Tibial artery (tissue), 4 donors: ENCODE data around the gene CD300LG.
A peak's percentile ranks its signal among the peaks of the same experiment; 100 is the strongest.
"Not testable (repeated sequence)": the region's sequence is repeated elsewhere in the genome, so short reads cannot be mapped to it uniquely, and the experiment has no call there.

Experiments used
- DNase-seq, 2 donors: peaks; one replicate each; pipeline ENCODE4 v3.0.0-alpha.2; 2019
- H3K27ac ChIP-seq, 2 donors: fragments of 200-600 bp; sonication (generic) in 1 of 2; 1 replicate in 1 of 2; 2 replicates in 1 of 2; pipeline ENCODE4 v1.5.1; 2018 to 2019; ENCODE audit warnings: mild to moderate bottlenecking in 1 of 2
- H3K27me3 ChIP-seq, 2 donors: fragments of 200-600 bp; sonication (generic) in 1 of 2; one replicate each; pipeline versions ENCODE4 v1.5.1 to v1.6.0; 2016 to 2019
- H3K36me3 ChIP-seq, 3 donors: fragments of 200-600 bp; sonication (generic) in 2 of 3; one replicate each; pipeline ENCODE4 v1.5.1; 2016 to 2019; ENCODE audit warnings: mild to moderate bottlenecking in 2 of 3
- H3K4me1 ChIP-seq, 4 donors: fragments of 200-600 bp; sonication (generic) in 2 of 4; 1 replicate in 3 of 4; 2 replicates in 1 of 4; pipeline ENCODE4 v1.5.1; 2016 to 2019
- H3K4me3 ChIP-seq, 2 donors: fragments of 200-600 bp; sonication (generic) in 1 of 2; 1 replicate in 1 of 2; 2 replicates in 1 of 2; pipeline ENCODE4 v1.5.1; 2018 to 2019; ENCODE audit warnings: mild to moderate bottlenecking in 2 of 2
- H3K9me3 ChIP-seq, 3 donors: fragments of 200-600 bp; sonication (generic) in 1 of 3; one replicate each; pipeline ENCODE4 v1.5.1; 2016 to 2019
- intact Hi-C: fragments of 100-400 bp; cut with DNase I; formaldehyde crosslinking; loops from one replicate; pipeline ENCODE4 v1.15.0; 2023; ENCODE audit warnings: low total_unique reads
- TF ChIP-seq, protein P1 (sequence below), 2 experiments: fragments of 200-600 bp in 1 of 2; fragments of 450-650 bp in 1 of 2; IDR thresholded peaks; one replicate each; pipeline ENCODE4 v1.5.1; 2017 to 2019; ENCODE audit warnings: antibody characterized with exemption in 2 of 2, mild to moderate bottlenecking in 1 of 2, moderate library complexity in 1 of 2

The CD300LG gene

DNA sequence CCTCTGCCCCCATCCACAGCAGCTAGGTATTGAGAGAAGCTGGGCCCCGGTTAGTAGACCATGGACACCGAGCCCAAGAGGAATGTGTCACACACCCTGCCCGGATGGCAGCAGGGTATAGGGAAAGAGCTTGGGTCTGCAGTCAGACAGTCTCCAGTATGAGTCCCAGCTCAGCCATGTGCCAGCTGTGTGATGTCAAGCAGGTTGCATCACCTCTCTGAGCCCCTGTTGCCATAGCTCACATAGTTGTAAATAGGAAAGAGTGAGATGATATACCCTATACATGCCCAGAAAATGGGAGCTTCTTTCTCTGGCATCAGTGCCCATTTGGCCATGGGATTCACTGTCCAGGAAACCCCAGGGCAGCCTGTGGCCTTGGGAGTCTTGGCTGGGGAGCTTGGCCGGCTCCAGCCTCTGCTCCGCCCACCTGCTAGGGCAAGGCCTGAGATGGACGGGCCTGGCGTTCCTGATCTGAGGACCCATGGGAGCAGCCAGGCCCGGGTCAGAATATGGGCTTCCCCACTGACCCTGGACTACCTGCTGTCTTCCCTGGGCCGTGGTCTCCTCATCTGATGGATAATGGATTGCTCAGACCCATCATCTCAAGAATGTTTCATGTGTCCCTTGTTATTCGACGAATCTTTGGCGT lies 13.2 kb downstream of the CD300LG start:
- Histone ChIP-seq H3K27me3 (peaks cover 0 to 22% of the 10 kb centered on the region in 2 donors), H3K4me3 (no peak overlapping the region), H3K9me3 (no peaks in the 10 kb centered on the region), H3K27ac (peak overlapping the region; percentile 78 to 84), H3K36me3 (no peaks in the 10 kb centered on the region), H3K4me1 (peaks cover 0 to 29% (median 21%) of the 10 kb centered on the region in 4 donors)
- DNase-seq, result peak in 1 of 2 donors; percentile 66
- TF ChIP-seq, protein P1, sequence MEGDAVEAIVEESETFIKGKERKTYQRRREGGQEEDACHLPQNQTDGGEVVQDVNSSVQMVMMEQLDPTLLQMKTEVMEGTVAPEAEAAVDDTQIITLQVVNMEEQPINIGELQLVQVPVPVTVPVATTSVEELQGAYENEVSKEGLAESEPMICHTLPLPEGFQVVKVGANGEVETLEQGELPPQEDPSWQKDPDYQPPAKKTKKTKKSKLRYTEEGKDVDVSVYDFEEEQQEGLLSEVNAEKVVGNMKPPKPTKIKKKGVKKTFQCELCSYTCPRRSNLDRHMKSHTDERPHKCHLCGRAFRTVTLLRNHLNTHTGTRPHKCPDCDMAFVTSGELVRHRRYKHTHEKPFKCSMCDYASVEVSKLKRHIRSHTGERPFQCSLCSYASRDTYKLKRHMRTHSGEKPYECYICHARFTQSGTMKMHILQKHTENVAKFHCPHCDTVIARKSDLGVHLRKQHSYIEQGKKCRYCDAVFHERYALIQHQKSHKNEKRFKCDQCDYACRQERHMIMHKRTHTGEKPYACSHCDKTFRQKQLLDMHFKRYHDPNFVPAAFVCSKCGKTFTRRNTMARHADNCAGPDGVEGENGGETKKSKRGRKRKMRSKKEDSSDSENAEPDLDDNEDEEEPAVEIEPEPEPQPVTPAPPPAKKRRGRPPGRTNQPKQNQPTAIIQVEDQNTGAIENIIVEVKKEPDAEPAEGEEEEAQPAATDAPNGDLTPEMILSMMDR (IDR thresholded peaks at IDR 0.05), result no peak
- intact Hi-C loops, result no loop called here

DNA sequence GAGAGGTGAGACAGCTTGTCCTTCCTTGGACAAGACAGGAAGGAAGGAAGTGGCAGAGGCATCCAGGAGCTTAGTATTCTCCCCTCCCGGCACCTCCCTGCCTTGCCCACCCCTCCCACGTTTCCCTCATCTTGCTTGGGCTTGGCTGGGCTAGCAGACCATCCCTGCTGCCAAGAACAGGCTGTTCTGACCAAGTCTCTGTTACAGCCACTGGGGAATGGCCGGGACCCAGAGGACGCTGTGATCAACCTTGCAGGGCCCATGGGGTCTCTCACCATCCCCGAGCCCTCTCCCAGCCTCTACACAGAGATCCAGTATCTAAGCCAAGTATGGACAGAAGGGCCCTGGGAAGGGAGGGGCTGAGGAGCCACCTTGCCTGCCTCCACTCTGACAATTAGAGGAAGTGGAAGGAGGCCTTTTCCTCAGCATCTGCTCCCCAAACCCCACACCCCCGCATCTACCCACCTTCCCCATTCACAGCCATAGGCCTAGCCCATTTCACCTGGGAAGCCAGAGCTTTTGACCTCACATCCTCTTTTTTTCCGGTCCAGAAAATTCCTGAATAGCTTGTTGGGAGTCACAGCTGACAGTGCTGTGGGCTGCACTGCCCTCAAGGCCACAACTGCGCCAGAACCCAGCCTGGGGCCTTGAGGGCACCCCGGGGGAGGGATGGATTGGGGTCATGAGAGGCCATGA lies 14.1 kb downstream of the CD300LG start:
- peak; percentile 63 to 83 for DNase-seq
- intact Hi-C loops, result no loop called here

DNA sequence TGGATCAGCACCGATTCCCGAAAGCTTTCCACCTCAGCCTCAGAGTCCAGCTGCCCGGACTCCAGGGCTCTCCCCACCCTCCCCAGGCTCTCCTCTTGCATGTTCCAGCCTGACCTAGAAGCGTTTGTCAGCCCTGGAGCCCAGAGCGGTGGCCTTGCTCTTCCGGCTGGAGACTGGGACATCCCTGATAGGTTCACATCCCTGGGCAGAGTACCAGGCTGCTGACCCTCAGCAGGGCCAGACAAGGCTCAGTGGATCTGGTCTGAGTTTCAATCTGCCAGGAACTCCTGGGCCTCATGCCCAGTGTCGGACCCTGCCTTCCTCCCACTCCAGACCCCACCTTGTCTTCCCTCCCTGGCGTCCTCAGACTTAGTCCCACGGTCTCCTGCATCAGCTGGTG lies 15.0 kb downstream of the CD300LG start:
- DNase-seq, result peak in 1 of 2 donors; percentile 49
- no peaks in the 10 kb centered on the region for H3K36me3 ChIP-seq
- H3K4me1 ChIP-seq, result peaks cover 0 to 29% (median 21%) of the 10 kb centered on the region in 4 donors
- peaks cover 0 to 9% of the 10 kb centered on the region in 2 donors for H3K27me3 ChIP-seq
- no peaks in the 10 kb centered on the region for H3K9me3 ChIP-seq
- intact Hi-C loops, result no loop called here
- peak overlapping the region; percentile 78 to 84 for H3K27ac ChIP-seq
- no peak overlapping the region for H3K4me3 ChIP-seq
- TF ChIP-seq, protein P1 (IDR thresholded peaks at IDR 0.05), result no peak

More for the DNA sequence above, 14.1 kb downstream of the CD300LG start:
- Histone ChIP-seq H3K4me1 (peaks cover 0 to 29% (median 21%) of the 10 kb centered on the region in 4 donors), H3K27ac (peak overlapping the region; percentile 78 to 84), H3K9me3 (no peaks in the 10 kb centered on the region), H3K36me3 (no peaks in the 10 kb centered on the region), H3K4me3 (no peak overlapping the region), H3K27me3 (peaks cover 0 to 17% of the 10 kb centered on the region in 2 donors)
- TF ChIP-seq, protein P1 (IDR thresholded peaks at IDR 0.05), result no peak

DNA sequence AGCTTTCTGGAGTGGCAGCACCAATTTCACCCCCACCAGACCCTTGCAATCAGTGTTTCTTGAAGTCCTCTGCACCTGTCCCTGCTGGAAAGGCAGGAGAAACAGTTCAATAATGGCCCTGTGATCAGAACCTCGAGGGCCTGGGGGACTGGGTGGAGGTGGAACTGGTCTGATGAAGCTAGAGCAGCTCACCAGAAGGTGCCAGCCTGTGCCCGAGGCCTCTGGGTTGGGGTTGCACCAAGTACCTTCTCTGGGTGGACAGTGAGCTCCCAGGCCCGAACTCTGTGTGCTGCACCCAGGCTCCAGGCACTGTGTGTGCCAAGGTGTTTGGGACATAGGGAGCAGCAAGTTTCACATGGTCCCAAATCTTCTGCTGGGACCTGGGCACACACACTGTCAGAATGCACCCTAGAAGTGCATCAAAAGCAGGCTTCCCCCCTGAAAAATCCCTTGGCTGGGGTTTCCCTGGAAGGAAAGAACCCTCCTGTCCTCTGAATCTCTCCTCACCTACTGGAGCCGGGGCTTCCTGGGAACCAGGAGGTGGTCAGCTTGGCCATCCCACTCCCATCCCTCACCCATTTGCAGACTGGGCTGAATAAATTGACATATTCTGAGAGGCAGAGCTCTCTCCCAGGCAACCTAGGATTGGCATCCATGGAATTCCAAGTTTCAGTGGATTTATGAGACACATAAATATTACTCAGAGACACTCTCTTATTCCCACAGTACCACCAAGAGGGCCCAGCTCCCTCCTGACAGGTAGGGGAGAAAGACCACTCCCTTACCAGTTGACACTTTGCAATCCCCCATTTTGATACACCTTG lies 17.4 kb downstream of the CD300LG start:
- Histone ChIP-seq H3K4me3 (no peak overlapping the region), H3K36me3 (no peaks in the 10 kb centered on the region), H3K27ac (no peak overlapping the region), H3K9me3 (no peaks in the 10 kb centered on the region), H3K4me1 (peaks cover 0 to 28% (median 21%) of the 10 kb centered on the region in 4 donors), H3K27me3 (no peaks in the 10 kb centered on the region)
- peak in 1 of 2 donors; percentile 44 for DNase-seq
- intact Hi-C loops, result no loop called here
- TF ChIP-seq, protein P1 (IDR thresholded peaks at IDR 0.05), result no peak

DNA sequence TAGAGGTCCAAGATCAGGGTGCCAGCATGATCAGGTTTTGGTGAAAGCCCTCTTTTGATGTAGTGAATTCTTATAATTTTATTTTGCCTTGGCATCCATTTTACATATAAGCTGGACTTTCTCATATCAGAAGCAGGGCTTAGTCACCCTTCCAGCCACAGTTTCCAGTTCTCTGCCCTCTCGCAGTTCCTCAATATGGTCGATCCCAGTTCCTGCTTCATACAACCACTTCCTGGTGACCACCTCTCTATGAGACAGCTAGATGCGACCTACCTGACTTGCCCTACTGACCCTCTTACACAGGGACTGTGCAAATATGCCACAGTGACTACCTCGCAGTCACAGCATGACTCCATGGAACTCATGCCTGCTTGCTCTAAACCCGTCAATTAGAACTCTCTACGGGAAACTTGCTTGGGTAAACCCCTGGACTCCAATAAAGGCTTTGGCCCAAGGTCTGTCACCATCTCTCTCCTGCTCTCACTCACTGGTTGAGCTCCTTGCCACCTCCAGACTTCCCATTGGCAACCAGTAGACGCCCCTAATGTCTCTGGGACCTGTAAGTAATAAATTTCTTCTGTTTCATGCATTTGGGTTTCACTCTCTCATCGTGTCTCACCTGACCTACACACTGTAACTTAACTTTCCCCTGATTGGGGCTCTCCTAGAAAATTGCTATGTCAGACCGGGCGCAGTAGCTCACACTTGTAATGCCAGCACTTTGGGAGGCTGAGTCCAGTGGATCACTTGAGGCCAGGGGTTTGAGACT lies 21.4 kb downstream of the CD300LG start:
- Histone ChIP-seq H3K36me3 (no peaks in the 10 kb centered on the region), H3K27ac (no peak overlapping the region), H3K4me3 (no peak overlapping the region)

DNA sequence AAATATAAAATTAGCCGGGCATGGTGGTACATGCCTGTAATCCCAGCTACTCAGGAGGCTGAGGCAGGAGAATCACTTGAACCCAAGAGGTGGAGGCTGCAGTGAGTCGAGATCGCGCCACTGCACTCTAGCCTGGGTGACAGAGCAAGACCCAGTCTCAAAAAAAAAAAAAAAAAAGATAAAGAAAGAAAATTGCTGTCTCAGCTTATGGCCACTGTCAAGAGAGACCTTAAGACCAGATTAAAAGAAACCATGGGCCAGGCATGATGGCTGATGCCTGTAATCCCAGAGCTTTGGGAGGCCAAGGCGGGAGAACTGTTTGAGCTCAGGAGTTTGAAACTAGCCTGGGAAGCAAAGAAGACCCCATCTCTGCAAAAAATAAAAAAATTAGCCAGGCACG lies 22.1 kb downstream of the CD300LG start:
- H3K9me3 ChIP-seq, H3K4me1 ChIP-seq, H3K27ac ChIP-seq, H3K36me3 ChIP-seq, DNase-seq, H3K4me3 ChIP-seq, intact Hi-C loops: not testable (repeated sequence)
- H3K27me3 ChIP-seq, result peaks cover 0 to 15% of the 10 kb centered on the region in 2 donors

More for the DNA sequence above, 21.4 kb downstream of the CD300LG start:
- intact Hi-C loops, result no loop called here
- H3K4me1 ChIP-seq, result no peaks in the 10 kb centered on the region
- no peaks in the 10 kb centered on the region for H3K9me3 ChIP-seq
- TF ChIP-seq, protein P1 (IDR thresholded peaks at IDR 0.05), result no peak
- DNase-seq, result peak in 1 of 2 donors; percentile 21
- peaks cover 0 to 15% of the 10 kb centered on the region in 2 donors for H3K27me3 ChIP-seq
